Suppressor macrophage treated with lipopolysaccharide for 1 hour (primary cell): ENCODE measurements around the gene LRCOL1.

Experiments used
- DNase-seq, 3 donors: peaks; one replicate each; pipeline ENCODE4 v3.0.0-alpha.2; 2020 to 2022

LRCOL1 gene

DNA sequence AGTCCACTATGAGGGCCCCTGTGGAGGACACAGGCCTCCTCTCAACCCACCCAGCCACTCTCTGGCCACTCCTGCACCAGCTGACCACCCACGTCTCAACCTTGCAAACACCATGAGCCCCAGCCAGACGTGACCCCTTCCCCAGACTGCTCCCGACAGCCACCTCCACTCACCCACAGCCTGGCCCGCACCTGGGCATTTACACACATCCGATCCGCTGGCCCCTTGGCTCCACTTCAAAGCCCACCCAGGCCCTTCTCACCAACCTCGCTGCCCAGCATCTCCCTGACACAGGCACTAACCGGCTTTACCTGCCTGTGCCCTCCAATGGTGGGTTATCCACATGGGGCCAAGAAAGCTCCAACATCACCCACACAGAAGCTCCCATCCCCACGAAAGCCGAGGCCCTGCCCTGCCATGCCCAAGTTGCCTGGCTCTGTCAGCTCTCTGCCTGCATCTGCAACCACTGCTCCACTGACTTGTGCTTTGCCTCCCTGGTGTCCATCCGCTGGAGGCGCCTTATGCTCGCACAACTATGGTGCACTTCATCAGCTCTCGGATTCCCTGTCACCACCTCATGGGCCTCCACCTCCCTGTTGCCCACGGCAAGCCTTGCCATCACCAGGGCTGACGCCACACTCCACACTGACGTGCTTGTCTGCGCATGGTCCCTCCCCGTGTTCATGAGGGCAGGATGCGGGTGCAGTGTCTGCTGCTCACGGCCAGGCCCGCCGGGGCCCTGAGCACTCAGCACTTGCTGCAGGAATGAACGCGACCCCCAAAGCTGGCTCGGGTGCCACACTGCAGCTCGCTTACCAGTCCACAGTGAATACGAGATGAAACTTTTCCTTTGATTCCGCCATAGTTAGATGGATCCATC, 24.9 kb upstream of the LRCOL1 start:
- DNase-seq: no peak

- no peak for DNase-seq
Observed at GRCh38 chr12:132634411-132634990, 24.1 kb upstream of the LRCOL1 start.

DNA sequence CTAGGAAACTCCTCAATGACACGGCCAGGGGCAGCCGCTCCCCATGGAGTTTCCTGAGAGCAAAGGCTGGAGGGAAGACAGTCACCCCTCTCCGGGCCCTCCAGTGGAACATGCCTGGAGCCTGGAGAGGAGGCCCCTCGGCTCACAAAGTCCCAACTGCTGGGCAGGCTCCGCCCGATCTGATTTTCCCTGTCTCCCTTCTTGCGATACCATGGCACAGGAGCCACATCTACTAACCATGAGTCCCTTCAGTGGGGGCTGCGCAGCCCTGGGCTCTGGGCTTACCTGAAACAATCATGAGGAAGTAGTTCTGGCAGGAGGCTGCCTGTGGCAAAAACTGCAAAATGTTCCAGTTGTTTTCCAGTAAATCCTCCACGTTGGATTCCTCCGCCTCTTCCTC, 23.5 kb upstream of the LRCOL1 start:
- DNase-seq: no peak

DNA sequence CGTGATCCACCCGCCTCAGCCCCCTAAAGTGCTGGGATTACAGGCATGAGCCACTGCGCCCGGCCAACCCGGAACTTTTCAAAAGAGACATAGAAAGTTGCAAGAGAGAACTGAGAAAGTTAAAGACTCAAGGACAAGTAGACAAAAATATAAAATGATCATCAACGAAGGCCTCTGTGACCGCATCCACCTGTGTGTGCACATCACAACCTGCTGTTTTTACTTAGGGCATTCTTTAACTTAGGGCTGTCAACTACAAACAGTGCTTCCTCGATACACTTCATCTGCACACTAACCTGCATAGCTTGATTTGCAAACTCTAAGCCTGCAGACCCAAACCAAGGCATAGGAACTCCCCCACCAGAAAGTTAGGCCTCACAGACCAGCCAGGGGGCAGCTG, 23.0 kb upstream of the LRCOL1 start:
- DNase-seq: no peak

DNA sequence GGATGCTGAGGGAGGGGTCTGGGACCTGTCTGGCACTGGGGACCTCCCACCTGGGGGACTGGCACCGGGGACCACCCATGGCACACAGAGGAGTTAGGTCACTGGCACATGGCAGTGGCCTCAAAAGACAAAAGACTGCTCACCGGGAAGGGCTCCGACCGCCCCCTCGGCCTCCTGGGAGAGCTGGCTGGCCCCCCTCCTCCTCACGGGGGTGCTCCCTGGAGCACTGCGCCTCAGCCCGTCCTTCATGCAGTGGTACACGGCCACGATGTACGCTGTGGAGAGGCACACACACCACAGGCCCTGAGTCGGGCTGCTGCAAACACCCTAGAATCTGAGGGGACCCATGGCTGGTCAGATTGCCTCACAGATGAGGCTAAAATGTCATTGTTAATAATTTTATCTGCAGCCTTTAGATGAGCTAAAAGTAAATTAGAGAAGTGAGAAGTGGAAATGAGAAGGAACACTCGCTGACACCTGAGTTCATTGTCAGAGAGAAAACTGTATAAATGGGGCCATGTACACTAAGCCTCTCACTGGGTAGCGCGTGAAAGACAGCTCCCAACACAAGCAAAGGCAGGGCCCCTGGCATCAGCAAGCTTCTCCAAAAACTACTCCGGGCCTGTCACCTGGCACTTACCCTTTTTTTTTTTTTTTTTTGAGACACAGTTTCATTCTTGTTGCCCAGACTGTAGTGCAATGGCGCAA, 22.3 kb upstream of the LRCOL1 start:
- no peak for DNase-seq

- no peak for DNase-seq
Observed at GRCh38 chr12:132631666-132632065, 21.3 kb upstream of the LRCOL1 start.

DNA sequence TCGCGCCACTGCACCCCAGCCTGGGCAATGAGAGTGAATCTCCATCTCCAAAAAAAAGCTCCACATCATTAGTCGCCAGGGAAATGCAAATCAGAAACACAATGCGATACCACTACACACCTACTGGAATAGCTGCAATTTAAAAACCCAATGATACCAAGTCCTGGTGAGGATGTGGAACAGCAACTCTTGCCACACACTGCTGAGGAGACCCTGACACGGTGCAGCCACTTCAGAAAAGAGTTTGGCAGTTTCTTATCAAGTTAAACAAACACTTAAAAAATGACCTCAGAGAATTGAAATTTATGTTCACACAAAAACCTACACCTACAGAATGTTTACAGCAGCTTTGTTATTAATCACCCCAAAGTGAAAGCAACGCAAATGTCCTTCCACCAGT, 20.3 kb upstream of the LRCOL1 start:
- DNase-seq: no peak

DNA sequence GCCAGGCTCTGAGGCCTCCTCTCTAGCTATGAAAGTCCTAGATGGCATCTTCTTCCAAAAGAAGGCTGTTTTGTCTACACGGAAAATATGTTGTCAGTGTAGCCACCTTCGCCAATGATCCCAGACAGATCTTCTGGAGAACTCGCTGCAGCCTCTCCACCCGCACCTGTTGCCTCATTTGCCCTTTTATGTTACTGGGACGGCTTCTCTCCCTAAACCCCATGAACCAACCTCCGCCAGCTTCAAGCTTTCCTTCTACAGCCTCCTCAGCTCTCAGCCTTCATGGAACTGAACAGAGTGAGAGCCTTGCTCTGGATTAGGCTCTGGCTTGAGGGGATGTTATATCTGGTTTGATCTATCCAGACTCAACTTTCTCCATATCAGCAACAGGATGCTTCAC, 18.9 kb upstream of the LRCOL1 start:
- DNase-seq: no peak

- DNase-seq: no peak
Observed at GRCh38 chr12:132625731-132626430, 15.5 kb upstream of the LRCOL1 start.

DNA sequence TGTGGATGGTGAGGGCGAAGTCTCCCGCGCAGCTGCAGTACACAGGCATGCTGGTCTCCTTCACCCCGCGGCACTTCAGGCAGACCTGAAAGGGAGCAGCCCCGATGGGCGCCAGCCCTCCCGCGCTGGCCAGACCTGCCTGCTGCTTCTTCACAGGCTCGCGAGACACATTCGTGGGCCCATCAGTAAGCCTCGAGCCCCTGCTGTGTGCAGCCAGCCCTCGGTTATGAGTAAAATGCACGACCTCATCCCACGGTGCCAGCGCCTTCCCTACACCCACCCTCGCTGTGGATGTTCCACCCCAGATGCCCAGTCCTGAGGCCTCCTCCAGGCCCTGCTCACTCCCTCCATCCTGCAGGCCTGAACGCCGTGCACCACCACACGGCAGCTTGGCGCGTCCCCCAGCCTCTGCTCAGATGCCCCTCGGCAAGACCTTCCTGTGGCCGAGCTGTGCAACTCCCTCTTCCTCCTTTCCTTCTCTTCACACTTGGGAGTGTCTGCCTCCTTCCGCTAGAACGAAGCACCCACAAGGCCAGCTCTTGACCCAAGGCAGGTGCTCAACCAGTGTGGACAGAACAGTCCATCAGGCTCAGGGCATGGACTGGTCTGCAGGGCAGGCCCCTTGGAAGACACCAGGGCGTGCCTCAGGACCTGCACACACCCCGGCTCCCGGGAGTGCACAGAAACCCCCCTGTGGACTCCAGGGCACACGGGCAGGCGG, 14.7 kb upstream of the LRCOL1 start:
- no peak for DNase-seq

GRCh38 chr12:132624186-132624855, 13.9 kb upstream of the LRCOL1 start:
- DNase-seq: no peak

DNA sequence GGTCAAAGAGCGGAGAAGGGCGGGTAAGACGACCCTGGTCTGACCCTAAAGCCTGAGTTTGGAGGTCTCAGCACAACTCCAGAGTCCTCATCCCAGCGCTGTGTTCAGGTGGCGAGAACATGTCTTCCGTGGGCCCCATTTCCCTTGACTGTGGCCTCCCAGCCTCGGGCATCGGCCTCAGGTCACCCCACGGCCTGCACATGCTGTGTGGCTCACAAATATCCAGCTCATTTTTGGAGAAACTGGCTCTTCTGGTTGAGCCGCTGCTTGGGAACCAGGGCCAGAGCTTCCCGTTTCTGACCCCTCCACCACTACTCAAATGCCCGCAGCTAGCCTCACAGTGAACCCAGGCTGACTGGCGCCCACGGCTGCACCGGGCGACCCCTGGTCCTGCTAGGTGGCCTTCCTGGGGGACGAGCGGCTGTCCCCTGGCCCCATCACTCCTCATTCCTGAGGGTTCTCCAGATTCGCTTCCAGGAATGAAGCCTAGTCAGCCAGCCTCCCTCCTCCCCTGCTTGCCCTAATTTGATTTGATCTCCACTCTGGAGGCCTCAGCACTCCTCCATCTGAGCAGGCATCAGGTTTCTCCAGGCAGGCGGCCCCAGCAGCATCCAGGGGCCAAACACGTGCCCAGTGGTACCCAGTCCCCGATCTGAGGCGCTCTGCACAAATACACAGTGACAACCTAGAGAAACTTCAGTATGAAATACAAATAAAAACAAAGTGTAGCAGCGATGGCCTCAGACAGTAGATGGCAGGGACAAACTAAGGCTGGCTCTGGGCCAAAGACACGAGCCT, 12.9 kb upstream of the LRCOL1 start:
- DNase-seq: no peak

- peak in 2 of 3 donors; percentile 31 to 46 for DNase-seq
Observed at GRCh38 chr12:132622437-132623071, 12.2 kb upstream of the LRCOL1 start.

DNA sequence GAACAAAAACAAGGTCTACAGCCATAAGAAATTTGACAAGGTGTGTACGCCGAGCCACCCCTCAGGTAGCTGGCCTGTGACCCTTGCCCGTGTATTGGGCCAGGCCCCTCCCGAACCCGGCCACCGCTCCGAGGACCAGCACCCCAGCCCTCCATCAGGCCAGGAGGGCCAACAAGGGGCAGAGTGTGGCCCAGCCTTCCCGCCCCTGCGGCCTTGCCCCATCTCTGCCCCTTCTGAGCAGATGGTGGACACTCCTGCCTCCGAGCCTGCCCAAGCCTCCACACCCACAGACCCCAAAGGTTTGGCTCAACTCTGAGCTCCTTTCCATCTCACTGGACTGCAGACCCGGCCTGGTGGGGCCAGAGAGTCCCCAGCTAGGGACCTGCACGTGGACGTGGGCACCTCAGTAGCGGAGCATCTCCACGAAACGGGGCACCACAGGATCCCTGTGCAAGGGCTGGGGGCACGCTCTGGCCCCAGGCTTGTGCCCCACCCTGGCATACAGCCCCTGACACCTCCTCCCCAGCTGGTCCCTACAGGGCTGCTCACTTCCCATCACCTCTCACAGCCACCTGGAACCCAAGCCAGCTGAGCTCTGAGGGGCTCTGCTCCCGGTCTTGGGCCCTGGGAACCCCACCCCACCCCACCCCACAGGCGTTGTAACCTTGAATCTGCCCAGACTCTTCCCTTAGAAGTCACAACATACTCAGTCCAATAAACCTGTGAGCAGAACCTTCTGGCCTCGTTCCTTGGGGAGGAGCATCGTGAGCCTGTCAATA, 11.5 kb upstream of the LRCOL1 start:
- DNase-seq: no peak

DNA sequence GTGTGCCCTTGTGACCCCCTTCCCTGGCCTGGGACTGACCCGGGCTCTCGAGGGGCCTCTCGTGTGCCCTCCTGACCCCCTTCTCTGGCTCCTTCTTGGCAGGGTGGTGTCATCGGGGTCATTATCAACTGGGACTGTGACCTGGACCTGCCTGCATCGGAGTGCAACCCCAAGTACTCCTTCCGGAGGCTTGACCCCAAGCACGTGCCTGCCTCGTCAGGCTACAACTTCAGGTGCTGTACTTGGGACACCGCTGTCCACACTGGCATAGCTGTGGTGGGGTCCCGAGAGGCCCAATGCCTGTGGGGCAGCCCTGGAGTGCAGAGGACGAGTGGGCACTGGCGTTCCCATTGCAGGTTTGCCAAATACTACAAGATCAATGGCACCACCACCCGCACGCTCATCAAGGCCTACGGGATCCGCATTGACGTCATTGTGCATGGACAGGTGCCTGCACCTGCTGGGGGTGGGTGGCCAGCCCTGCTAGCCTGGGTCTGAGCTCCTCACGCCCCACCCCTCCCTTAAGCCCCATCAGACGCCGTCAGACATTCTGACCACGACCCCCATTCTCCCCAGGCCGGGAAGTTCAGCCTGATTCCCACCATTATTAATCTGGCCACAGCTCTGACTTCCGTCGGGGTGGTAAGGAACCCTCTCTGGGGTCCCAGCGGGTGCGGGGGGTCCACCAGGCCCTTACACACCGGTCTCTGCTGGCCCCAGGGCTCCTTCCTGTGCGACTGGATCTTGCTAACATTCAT, 10.7 kb upstream of the LRCOL1 start:
- DNase-seq: no peak

DNA sequence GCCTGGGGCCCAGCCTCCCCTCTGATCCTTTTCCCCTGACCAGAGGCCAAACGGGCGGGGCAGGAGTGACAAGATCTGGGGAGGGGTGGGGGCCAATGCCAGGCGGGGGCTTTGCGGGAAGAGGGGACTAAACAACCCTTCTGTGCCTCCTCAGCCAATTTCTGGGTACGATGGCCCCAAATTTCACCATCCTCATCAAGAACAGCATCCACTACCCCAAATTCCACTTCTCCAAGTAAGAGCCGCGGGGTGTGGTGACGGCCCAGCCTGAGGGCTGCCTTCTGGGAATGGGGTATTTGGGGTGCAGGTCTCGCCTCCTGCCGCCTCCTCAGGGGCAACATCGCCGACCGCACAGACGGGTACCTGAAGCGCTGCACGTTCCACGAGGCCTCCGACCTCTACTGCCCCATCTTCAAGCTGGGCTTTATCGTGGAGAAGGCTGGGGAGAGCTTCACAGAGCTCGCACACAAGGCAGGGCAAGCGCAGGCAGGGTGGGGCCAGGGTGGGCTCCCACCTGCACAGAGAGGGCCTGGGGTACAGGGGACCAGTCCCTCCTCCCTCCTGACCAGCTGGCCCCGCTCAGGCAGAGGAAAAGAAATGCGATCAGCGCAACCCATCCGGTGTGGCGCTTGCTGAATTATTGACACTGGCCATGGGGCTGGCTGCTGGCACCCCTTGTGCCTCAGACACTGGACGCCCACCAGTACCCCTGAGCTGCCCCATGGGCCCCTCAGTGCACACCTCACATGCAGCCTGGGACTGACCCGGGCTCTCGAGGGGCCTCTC, 9.9 kb upstream of the LRCOL1 start:
- no peak for DNase-seq

DNA sequence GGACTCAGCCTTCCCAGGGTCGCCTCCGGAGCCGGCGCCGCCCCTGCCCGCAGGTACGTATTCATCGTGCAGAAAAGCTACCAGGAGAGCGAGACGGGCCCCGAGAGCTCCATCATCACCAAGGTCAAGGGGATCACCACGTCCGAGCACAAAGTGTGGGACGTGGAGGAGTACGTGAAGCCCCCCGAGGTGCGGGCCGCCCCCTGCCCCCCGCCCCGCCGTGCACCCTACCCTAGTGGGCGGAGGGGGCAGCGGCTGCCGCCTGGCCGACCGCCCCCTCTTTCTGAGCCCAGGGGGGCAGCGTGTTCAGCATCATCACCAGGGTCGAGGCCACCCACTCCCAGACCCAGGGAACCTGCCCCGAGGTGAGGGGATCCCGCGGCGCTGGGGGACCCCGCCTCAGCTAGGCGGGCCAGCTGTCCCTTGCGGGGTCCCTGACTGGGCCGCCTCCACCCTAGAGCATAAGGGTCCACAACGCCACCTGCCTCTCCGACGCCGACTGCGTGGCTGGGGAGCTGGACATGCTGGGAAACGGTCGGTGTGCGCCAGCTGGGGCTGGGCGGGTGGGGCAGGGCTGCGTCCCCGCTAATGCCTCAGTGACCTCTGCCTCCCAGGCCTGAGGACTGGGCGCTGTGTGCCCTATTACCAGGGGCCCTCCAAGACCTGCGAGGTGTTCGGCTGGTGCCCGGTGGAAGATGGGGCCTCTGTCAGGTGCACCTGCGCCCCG, 9.2 kb upstream of the LRCOL1 start:
- DNase-seq: no peak

DNA sequence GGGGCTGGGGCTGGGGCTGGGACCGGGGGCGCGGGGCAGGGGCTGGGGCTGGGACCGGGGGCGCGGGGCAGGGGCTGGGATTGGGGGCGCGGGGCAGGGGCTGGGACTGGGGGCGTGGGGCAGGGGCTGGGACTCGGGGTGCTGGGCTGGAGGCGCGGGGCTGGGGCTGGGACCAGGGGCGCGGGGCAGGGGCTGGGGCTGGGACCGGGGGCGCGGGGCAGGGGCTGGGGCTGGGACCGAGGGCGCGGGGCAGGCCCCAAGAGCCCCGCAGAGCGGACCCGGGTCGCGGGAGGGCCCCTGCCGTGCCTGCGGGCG, 8.6 kb upstream of the LRCOL1 start:
- DNase-seq: no peak
